ENCODE measurements around the gene PPP1R9A.

GRCh38 chr7:95141755-95142154 is 234.4 kb downstream of the PPP1R9A start:
- no peak for TF ChIP-seq CTCF (IDR thresholded peaks at IDR 0.05)
- TF ChIP-seq POLR2A (IDR thresholded peaks at IDR 0.05), result no peak
